HG02973 (cell line): ENCODE measurements around the gene MLF2.
A peak's percentile ranks its signal among the peaks of the same experiment; 100 is the strongest.
"Not testable (repeated sequence)": the region's sequence is repeated elsewhere in the genome, so short reads cannot be mapped to it uniquely, and the experiment has no call there.

Experiments
- ATAC-seq: cut with Tn5 transposase; IDR thresholded peaks from one replicate; pipeline ENCODE4 v1.9.1; 2021; ENCODE audit warnings: moderate library complexity; ENCODE audit not compliant: unreplicated experiment

Gene MLF2

DNA sequence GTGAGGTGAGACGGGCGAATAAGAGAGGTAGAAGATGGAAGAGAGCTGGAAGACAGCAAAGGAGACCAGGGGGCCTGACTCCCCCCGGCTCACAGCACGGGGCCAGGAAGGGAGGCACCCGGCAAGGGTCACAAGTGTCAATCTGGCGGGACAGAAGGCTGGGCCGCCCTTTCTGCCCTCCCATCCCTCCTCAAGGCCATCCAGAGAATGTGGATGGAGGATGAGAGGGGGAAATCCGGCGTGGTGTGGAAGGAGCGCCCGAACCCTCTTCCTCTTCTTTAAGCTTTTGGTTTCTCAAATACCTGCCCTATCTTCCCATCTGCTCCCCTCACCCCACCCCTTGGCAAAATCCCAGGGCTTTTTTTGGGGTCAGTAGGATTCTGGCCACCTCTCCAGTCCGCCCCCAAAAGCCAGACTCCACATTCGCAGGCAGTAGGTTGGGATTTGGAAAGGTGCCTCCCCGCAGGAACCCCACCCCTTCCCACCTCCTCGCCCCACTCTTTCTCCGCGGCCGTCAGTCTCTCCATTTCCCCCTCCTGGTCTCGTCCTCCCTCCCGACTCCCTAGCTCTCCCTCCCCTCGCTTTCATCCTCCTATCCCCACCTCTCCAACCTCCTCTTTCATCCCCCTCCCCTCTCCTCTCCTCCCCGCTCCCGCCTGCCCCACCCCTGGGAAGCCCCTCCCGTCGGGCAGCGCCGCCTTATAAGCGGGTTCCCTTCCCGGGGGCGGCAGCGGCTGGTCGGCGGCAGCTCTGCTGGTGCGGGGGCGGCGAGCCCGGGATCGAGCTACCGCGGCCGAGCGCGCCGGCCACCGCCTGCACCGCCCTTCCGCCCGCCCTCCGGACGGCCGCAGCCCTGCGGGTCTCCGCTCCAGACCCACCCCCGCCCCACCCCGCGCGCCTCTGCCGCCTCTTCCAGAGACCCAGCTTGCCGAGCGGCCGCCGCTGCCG, 13.0 kb upstream of the MLF2 start, which contains the start of gene PTMS:
Gene PTMS, plus strand, starts transcription at position 730 of the 948 bp plus-strand sequence. CDS start 343 bp downstream, outside the sequence.
- peak; percentile 4 for ATAC-seq

DNA sequence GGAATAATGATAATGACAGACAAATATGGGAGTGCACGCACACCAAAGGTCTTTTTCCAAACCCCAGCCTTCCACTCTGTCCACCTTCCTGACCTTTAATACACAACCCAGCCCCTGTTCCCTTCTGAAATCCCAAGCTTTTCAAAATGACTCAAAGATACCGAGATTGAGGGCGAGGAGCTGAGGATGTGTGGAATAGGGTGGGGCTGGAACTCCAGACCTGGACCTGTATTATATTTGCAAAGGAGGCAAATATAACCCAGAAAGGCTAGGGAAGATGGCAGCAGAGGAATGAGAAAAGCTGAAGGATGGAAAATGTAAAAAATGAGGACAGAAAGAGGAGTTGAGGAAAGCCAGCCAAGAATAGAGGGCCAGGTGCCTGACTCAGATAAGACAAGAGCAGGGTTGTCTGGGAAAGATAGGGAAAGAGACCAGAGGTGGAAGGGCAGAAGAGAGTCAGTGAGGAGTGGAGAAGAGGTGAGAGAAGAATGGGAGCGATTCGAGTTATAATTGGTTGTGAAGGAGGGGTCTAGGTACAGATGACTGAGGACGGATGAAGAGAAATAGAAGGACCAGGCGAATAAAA, 12.2 kb upstream of the MLF2 start:
- ATAC-seq: no peak

DNA sequence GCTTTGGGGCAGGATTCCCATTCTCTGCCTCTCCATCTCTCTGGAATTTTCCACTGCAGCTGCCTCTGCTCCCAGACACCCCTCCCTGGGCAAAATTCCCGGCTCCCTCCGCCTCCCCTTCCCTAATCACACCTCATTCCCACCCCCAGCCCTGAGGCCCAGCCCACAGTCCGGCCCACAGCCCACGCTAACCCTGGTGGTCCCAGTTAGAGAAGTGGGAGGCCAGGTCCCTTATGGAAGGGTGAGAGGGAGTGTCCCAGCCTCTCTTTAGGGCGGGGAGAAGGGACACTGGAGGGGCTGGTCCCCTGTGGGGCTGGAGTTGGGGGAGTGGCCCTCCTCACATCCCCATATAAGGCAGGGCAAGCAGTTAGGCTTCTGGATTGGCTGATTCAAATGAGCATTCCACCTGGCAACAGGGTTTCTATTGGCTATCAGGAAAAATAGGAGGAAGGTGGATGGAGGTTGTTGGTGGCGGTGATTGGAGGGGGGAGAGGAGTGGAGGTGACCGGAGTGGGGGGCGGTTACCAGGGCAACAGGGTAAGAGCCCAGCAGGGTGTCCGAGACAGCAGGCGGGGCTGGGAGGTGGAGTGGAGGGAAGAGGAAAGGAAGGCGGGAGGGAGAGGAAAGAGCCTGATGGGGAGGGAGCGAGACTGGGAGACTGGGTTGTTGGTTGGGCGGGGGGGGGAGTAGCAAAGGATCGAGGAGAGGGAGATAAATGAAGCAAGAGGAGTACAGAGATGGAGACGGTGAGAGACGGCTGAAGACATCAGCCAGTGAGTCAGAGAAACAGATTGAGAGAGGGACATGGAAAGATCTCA, 11.3 kb upstream of the MLF2 start:
- peak; percentile 66 for ATAC-seq

DNA sequence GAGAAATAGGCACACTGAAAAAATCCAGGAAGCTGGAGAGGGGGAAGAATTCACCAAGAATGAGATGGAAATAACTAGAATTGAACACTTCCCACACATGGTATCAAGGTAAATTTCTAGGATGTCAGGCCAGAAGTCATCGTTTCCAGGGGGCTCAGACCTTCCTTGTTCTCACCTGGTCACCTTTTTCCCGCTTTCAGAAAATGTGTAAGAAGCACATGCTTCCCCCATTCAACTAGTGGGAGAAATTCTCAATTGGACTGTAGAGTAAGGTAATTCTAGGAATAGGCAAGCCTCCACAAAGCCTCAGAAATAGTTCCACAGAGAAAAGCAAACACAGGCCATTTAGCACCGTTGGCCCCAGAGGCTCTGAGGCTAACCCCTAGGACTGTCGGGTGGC, 10.4 kb upstream of the MLF2 start:
- no peak for ATAC-seq

GRCh38 chr12:6759741-6760140, 6.8 kb upstream of the MLF2 start:
- ATAC-seq: no peak

- no peak for ATAC-seq
Measured at GRCh38 chr12:6758506-6759095, 5.7 kb upstream of the MLF2 start.

GRCh38 chr12:6757028-6757690, 4.2 kb upstream of the MLF2 start:
- no peak for ATAC-seq

DNA sequence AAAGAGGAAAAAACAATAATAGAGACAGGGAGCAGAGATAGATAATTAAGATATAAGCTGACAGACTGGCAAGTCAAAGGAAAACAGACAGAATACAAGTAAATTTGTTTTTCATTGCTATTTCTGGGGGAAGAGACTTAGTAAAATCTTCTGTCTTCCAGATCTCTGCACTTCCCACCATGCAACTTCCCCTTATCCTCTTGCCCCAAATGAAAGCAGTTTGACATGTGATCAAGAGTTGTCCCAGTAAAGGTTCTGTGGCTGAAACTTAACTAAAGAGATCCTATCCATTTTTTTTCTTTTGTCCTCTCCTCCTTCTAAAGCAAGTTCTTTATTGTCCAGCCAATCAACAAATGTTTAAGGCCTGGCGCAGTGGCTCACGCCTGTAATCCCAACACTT, 1.5 kb upstream of the MLF2 start:
- ATAC-seq: no peak

- ATAC-seq: no peak
Measured at GRCh38 chr12:6753772-6754356, 923 bp upstream of the MLF2 start.

- no peak for ATAC-seq
Measured at GRCh38 chr12:6752167-6752920, 597 bp downstream of the MLF2 start.

DNA sequence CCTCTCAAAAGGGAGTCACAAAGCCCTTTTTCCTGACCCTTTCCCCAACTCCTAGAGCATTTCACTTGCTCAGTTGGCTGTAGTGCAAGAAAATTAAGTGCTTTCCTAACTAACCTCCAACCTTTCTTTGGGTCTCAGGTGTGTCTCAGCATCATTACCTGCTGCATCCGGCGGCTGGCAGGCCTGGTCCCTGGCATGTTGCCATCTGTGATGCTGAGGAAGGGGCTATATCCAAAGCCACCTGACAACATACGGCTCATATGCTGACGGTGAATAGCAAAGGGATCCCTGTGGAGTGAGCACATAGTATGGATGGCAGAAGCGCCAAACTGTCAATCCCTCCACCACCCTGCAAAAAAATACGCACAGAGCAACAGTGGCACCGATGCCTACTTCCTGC, 1.2 kb downstream of the MLF2 start:
- no peak for ATAC-seq

DNA sequence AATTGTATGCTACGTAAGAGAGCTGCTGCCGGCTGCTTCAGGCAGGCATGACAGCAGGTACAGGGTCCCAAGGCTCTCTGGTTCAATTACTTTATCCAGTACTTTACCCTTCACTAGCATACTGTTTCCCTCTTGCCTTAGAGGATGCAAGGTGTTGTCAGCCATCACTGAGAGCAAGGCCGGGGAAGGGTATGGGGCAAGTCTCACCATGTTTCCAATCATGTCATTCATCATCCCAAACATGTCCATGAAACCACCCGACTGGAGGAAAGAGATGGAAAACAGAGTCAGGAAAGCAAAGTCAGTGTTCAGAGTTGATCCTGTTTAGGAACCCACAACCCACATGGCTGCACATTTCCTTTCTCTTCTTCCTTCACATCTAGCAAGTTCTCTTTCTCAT, 2.4 kb downstream of the MLF2 start:
- ATAC-seq: no peak

GRCh38 chr12:6748761-6749160, 4.2 kb downstream of the MLF2 start:
- no peak for ATAC-seq

DNA sequence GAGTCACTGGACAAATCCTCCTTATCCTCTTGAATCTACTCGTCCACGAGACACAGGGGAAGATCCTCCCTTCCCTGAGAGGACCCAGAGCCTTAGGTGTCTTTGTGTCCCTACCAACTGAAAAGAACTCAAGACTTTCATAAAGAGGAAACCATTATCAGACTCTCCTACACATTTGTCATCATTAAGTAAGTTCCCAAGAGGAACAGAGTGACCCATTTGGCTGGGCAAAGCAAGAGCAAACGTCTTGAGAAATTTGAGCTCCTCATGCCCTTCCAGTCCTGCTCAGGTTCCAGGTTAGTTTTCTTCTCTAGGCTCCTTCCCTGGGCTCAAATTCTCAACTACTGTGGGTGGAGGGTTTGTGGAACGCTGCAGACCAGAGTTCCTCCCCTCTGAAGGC, 5.7 kb downstream of the MLF2 start:
- no peak for ATAC-seq

DNA sequence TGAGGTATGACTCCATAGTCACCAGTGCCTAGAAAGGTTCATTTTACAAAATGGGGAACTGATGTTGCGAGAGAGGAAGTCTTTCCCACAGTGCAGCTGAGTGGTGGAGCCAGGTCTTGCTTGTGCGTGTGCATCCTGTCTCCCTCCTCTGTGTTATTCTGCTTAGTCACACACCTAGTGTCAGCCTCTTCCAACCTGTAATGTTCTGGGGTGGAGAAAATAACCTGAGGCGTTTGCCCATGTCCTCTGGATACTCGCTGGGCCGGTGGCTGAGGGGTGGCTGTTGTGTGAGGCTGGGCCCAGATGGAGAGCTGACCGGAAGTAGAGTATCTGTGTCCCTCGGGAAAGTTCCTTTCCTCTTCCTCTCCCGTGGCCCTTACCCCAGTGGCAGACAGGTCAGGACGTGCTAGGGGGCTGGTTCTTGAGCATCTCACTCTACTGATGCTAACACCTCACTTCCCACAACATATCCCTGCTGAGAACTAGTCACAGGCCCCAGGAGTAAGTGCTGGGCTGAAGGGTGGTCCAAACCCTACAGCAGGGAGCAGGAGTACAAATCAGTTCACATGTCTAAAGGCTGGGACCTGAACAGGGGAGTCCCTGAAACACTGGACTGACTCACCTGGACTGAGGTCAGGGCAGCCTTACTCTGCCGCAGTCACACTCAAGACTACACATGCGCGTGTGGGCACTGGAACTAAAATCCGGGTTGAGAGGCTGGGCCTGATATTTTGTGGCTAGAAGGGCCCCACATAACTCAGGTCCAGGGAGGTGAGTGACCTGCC, 7.0 kb downstream of the MLF2 start:
- ATAC-seq: no peak

- not testable (repeated sequence) for ATAC-seq
Measured at GRCh38 chr12:6743300-6743699, 9.6 kb downstream of the MLF2 start.

DNA sequence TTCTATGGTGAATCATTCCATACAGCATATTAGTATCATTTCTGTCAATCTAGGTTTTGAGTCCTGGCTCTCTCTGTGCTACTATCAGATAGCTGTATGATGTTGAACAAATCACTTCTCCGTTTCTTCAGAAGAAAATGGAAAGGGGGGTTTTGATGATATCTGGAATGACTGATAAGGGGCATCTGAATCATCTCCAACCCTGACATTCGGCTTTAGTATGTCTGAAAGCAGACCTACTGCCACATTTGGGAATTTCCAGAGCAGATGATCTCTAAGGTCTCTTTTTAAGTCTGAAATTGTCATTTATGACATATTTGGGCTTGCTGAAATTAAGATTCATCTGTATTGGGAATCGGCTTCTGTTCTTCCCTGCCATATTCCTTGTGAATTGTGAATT, 10.1 kb downstream of the MLF2 start:
- no peak for ATAC-seq

DNA sequence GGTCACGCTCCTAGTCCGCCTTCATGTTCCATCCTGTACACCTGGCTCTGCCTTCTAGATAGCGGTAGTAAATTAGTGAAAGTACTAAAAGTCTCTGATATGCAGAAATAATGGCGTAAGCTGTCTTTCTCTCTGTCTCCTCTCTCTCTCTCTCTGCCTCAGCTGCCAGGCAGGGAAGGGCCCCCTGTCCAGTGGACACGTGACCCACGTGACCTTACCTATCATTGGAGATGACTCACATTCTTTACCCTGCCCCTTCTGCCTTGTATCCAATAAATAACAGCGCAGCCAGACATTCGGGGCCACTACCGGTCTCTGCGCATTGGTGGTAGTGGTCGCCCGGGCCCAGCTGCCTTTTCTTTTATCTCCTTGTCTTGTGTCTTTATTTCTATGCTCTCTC, 10.9 kb downstream of the MLF2 start:
- ATAC-seq: not testable (repeated sequence)

GRCh38 chr12:6736754-6737153, 16.2 kb downstream of the MLF2 start:
- ATAC-seq: no peak
